ENCODE data around the gene PDE10A.
"Not testable (repeated sequence)": the region's sequence is repeated elsewhere in the genome, so short reads cannot be mapped to it uniquely, and the experiment has no call there.

The PDE10A gene

DNA sequence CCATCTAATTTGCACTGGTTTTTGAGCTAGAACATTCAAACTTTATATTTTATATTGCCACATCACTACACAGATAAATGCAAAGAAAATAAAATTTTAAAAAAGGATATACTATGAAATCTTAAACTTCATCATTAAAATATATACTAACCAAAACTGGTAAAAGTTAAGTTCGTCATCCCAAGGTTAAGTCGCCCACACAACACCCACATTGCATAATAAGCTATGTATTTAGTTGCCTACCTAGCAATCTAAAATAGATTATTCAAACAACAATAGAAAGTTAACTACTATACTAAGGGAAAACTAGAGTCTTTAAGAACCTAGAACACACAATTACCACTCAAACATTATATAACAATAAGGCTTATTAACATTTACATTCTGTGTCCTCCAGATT is 24.5 kb downstream of the PDE10A start:
- Histone ChIP-seq H3K36me3 (replicated peaks) (no peaks in the 10 kb centered on the region), H3K4me3 (no peak overlapping the region), H3K4me1 (peaks cover 33% of the 10 kb centered on the region), H3K9me3 (no peaks in the 10 kb centered on the region), H3K27me3 (ENCODE audit: low read depth) (no peaks in the 10 kb centered on the region)
- DNase-seq (ENCODE audit: low spot score in 2 of 2) = peak in 1 of 2 experiments; percentile 78
- in situ Hi-C loops (cut with MboI; ENCODE audit: low sequenced_read_pairs) = no loop called here

DNA sequence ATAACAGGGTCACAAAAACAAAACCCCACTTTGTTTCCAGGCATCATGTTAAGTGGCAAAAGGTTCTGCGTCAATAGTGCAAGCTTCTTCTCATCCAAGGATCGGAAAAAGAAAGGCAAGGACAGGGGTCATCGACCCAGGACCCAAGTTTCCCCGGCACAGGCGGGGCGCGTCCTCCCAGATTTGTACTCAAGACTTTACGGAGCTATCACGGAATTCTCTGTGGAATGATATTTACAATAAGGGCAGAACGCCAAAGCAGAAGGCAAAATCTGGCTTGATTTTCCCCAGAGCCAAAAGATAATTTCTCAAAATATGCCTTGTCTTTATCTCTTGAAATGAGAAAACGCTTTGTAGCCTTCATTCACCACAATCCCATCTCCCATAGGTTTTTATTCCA is 25.5 kb downstream of the PDE10A start:
- Histone ChIP-seq H3K27me3 (ENCODE audit: low read depth) (no peaks in the 10 kb centered on the region), H3K4me3 (no peak overlapping the region), H3K4me1 (peaks cover 31% of the 10 kb centered on the region), H3K36me3 (replicated peaks) (no peaks in the 10 kb centered on the region), H3K9me3 (no peaks in the 10 kb centered on the region)
- in situ Hi-C loops (cut with MboI; ENCODE audit: low sequenced_read_pairs) = no loop called here
- no peak for DNase-seq (ENCODE audit: low spot score in 2 of 2)

DNA sequence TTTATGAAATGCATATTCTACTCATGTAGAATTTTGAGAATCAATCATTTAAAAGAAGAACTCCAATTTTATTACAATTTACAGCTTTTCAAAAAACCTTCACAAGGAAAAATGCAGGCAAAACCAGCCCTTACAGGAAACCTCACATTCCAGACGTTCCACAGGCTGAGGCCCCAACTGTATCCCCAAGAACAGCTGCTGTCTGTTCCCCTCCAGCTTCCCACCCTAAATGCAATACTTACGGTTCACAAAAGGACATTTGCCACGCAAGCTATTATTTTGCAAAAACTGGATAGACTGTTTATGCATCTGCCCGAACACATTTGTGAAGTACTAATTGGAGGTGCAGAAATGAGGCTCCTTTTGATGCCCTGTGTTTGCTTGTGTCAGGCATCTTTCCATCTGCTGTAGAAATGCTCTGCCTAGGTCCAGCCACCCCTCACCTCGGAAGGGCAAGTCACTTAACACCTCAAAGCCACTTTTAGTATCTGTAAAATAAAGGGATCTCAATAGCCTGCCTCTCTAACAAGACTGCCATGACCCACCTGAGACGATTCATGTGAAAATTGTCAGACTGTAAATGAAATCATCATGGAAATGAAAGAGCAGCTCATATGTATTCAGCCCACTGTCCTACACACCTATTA is 26.5 kb downstream of the PDE10A start:
- in situ Hi-C loops (cut with MboI; ENCODE audit: low sequenced_read_pairs) = no loop called here
- Histone ChIP-seq H3K4me1 (peaks cover 31% of the 10 kb centered on the region), H3K9me3 (no peaks in the 10 kb centered on the region), H3K4me3 (no peak overlapping the region), H3K27me3 (ENCODE audit: low read depth) (no peaks in the 10 kb centered on the region), H3K36me3 (replicated peaks) (no peaks in the 10 kb centered on the region)
- peak in 1 of 2 experiments; percentile 39 for DNase-seq (ENCODE audit: low spot score in 2 of 2)

DNA sequence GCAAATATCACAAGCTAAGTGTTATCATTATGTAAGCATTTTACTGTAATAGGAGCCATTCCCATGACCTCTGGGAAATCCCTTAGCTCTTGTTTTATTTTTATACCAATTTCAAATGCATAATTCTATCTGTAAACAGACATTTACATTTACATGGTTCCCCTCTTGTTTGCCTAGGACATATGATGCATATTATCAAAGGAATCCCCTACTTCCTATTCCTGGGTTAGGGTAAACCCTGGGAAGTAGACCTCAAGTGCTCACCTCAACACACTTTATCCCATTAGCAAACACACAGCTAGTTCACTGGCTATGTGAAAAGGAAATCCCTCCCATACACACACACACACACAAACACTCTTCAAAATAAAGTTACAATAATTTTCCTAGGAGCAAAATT is 27.1 kb downstream of the PDE10A start:
- peak in 1 of 2 experiments; percentile 16 for DNase-seq (ENCODE audit: low spot score in 2 of 2)
- peaks cover 31% of the 10 kb centered on the region for H3K4me1 ChIP-seq
- H3K27me3 ChIP-seq (ENCODE audit: low read depth) = no peaks in the 10 kb centered on the region
- no peak overlapping the region for H3K4me3 ChIP-seq
- no peaks in the 10 kb centered on the region for H3K36me3 ChIP-seq (replicated peaks)
- in situ Hi-C loops (cut with MboI; ENCODE audit: low sequenced_read_pairs) = no loop called here
- H3K9me3 ChIP-seq = no peaks in the 10 kb centered on the region

DNA sequence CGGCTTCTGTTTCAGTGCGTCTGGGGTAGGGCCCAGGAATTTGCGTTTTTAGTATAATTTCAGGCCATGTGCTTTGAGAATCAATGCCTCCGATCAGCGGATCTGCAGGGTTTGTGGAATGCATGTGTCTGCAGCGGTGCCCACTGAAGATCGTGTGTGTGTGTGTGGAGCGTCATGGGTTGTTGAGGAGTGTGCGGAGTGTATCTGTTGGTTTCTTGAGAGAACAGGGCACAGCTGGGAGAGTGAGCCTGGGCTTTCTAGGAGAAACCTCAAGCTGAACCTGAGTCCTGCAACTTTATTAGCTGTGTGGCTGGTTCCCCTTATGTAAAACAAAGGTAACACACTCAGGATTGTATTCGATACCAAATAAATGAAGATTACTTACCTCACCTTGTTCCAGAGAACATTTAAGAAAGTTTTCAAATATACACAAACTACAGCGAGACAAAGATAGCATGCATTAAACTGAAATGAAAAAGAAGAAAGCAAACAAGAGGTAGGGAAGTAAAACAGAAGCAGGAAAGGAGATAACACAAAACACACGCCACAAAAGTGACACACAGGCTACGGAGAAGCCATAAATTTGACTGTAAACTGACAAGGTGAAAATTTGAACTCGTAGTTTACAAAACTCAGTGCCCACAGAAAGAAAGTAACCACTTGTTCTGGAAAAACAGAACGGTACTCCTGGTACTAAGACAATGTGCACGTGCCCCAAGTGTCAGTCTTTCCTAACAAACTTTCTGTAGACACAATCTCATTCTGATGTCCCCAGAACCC is 28.8 kb downstream of the PDE10A start:
- no peaks in the 10 kb centered on the region for H3K9me3 ChIP-seq
- H3K4me3 ChIP-seq = no peak overlapping the region
- no peaks in the 10 kb centered on the region for H3K27me3 ChIP-seq (ENCODE audit: low read depth)
- in situ Hi-C loops (cut with MboI; ENCODE audit: low sequenced_read_pairs) = no loop called here
- no peaks in the 10 kb centered on the region for H3K36me3 ChIP-seq (replicated peaks)
- H3K4me1 ChIP-seq = peaks cover 31% of the 10 kb centered on the region
- no peak for DNase-seq (ENCODE audit: low spot score in 2 of 2)

DNA sequence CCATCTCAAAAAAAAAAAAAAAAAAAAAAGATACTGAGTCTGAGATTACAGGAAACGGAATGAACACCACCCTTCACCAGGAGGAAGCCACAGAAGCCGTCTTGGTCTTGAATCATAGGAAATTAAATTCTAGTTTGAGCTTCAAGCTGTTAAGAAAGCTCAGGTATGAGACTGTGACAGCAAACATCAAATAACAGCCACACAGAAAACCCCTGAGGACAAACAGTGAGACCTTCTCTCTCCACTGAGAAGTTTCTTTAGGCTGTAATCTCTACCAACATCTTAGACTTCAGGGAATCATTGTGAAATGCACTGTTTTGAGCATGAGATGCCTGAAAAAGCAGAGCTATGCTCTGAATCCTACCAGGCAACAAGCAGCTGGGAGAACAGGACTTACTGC is 30.8 kb downstream of the PDE10A start:
- H3K4me3 ChIP-seq = no peak overlapping the region
- no peaks in the 10 kb centered on the region for H3K36me3 ChIP-seq (replicated peaks)
- no peaks in the 10 kb centered on the region for H3K9me3 ChIP-seq
- H3K4me1 ChIP-seq = peaks cover 14% of the 10 kb centered on the region
- DNase-seq (ENCODE audit: low spot score in 2 of 2) = no peak
- in situ Hi-C loops (cut with MboI; ENCODE audit: low sequenced_read_pairs) = no loop called here
- H3K27me3 ChIP-seq (ENCODE audit: low read depth) = no peaks in the 10 kb centered on the region

DNA sequence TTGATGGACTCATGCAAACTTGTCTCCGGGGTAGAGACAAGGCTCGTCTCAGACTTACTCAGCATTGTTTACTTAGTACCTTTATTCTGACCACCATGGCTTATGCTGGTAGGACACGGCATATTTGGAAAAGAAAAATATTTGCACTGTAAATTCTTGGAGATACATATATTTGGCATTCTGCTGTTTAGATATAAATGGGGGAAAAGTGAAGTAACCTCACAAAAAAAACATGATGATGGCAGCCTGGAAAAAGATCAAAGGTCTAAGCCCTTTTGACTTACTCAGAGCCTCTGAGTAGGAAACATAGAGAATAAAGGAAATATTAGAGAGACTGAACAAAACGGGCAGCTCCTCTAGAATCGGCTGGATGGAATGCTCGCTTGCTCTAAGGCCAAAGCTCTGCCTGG is 32.5 kb downstream of the PDE10A start:
- no peaks in the 10 kb centered on the region for H3K27me3 ChIP-seq (ENCODE audit: low read depth)
- no peaks in the 10 kb centered on the region for H3K4me1 ChIP-seq
- no peaks in the 10 kb centered on the region for H3K9me3 ChIP-seq
- no peaks in the 10 kb centered on the region for H3K36me3 ChIP-seq (replicated peaks)
- no peak overlapping the region for H3K4me3 ChIP-seq
- DNase-seq (ENCODE audit: low spot score in 2 of 2) = no peak
- in situ Hi-C loops (cut with MboI; ENCODE audit: low sequenced_read_pairs) = no loop called here

DNA sequence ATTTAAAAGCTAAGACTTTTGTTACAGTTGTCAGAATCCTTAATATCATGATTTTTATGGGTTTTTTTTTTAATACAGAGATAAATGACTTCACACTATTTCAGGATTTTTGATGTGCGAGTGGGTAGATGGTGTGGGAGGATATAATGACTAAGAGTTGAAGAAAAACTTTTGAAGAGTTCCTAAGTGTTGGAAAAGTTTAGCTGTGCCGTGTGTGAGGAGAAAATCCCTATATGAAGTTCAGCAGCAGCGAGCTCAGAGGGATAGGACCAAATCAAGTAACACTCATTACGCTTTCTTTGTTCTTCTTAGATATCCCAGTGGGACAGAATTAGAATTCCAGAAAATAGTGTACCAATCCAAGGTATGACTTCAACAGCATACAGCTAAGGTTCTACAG is 34.1 kb downstream of the PDE10A start:
- Histone ChIP-seq H3K4me1 (no peaks in the 10 kb centered on the region), H3K9me3 (no peaks in the 10 kb centered on the region), H3K4me3 (no peak overlapping the region), H3K36me3 (replicated peaks) (no peaks in the 10 kb centered on the region), H3K27me3 (ENCODE audit: low read depth) (no peaks in the 10 kb centered on the region)
- DNase-seq (ENCODE audit: low spot score in 2 of 2) = no peak
- in situ Hi-C loops (cut with MboI; ENCODE audit: low sequenced_read_pairs) = no loop called here

DNA sequence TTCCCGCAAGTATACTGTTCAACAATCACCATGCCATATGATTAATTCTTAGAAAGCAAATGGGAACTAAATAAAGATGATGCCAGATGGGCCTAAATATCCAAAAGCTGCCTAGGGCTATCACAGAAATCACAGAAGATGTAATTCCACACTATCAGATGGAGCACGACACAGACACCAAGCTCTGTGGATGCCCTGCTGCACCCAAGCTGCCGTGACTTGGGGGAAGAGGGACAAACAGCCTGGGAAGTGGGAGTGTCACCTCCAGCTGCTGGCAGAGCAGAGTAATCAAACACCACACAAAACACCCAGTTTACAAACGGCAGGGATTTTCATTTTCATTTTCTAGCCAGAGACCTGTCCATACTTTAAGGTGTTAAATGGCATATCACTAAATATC is 35.7 kb downstream of the PDE10A start:
- in situ Hi-C loops (cut with MboI; ENCODE audit: low sequenced_read_pairs) = no loop called here
- Histone ChIP-seq H3K27me3 (ENCODE audit: low read depth) (no peaks in the 10 kb centered on the region), H3K9me3 (no peaks in the 10 kb centered on the region), H3K36me3 (replicated peaks) (no peaks in the 10 kb centered on the region), H3K4me3 (no peak overlapping the region), H3K4me1 (no peaks in the 10 kb centered on the region)
- no peak for DNase-seq (ENCODE audit: low spot score in 2 of 2)

DNA sequence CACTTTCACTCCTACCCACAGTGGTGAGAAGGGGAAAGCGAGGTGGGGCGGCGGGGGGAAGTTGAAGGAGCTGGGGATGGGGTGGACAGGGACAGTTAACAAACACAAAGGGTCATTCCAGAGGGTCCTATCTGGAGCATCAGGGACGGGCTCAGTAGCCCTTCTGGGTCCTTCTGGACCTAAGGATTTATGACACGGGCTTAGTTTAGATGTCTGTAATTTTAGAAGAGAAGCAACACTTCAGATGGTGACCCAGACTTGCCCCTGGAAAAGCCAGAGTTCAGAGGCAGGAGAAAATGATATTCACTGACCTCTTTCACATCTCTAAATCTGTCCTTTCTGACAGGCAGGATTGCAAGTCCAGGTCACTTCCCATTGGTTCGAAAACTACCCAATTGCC is 36.3 kb downstream of the PDE10A start:
- in situ Hi-C loops (cut with MboI; ENCODE audit: low sequenced_read_pairs) = no loop called here
- H3K27me3 ChIP-seq (ENCODE audit: low read depth) = no peaks in the 10 kb centered on the region

DNA sequence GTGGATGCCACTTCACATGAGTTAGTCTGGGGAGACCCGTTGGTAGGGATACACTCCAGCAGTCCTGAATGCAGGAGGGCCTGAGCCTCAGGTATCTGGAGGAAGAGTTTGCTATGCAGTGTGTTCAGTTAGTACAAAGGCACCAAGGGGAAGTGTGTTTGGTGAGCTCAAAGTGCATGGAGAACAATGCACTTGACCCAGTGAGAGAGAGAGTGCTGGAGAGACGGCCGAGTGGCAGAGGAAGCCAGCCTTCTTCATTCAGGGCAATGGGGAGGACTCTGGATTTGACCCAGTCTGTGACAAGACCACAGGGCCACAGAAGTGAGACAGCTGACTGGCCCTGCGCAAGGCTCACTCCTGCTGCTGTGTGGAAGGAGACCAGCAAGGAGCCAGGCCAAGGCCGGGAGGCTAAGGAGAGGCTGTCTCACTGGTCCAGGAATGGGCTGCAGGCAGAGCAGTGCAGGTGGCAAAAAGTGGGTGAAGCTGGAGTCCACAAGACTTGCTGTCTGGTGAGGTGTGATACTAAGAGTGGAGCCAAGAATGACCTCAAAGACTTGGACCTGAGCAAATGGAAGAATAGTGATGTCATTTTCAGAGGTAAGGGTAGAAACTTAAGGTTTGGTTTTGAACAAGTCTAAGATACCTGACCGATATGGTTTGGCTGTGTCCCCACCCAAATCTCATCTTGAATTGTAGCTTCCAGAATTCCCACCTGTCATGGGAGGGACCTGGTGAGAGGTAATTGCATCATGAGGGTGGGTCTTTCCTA is 38.0 kb downstream of the PDE10A start:
- Histone ChIP-seq H3K36me3 (replicated peaks) (no peaks in the 10 kb centered on the region), H3K4me3 (no peak overlapping the region), H3K27me3 (ENCODE audit: low read depth) (no peaks in the 10 kb centered on the region), H3K4me1 (no peaks in the 10 kb centered on the region), H3K9me3 (no peaks in the 10 kb centered on the region)
- DNase-seq (ENCODE audit: low spot score in 2 of 2) = no peak
- in situ Hi-C loops (cut with MboI; ENCODE audit: low sequenced_read_pairs) = no loop called here

More for the DNA sequence above, 36.3 kb downstream of the PDE10A start:
- no peak for DNase-seq (ENCODE audit: low spot score in 2 of 2)
- Histone ChIP-seq H3K9me3 (no peaks in the 10 kb centered on the region), H3K4me1 (no peaks in the 10 kb centered on the region), H3K4me3 (no peak overlapping the region), H3K36me3 (replicated peaks) (no peaks in the 10 kb centered on the region)

DNA sequence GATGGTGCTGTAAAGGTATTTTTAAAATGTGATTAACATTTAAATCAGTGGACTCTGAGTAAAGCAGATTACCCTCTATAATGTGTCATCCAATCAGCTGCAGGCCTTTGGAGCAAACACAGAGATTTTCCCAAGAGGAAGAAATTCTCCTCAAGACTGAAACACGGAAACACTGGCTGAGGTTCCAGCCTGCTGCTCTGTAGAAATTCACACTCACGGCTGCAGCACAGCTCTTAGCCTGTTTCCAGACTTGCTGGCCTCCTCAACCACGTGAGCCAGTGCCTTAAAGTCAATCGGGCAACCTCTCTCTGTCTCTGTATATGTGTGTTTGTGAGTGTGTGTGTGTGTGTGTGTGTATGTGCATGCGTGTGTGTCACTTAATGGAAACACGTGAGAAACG is 41.1 kb downstream of the PDE10A start:
- Histone ChIP-seq H3K9me3 (no peaks in the 10 kb centered on the region; the same call in 1 of the 2 replicates), H3K4me3 (no peak overlapping the region), H3K27me3 (ENCODE audit: low read depth) (no peaks in the 10 kb centered on the region), H3K36me3 (replicated peaks) (no peaks in the 10 kb centered on the region), H3K4me1 (no peaks in the 10 kb centered on the region)
- in situ Hi-C loops (cut with MboI; ENCODE audit: low sequenced_read_pairs) = no loop called here
- no peak for DNase-seq (ENCODE audit: low spot score in 2 of 2)

DNA sequence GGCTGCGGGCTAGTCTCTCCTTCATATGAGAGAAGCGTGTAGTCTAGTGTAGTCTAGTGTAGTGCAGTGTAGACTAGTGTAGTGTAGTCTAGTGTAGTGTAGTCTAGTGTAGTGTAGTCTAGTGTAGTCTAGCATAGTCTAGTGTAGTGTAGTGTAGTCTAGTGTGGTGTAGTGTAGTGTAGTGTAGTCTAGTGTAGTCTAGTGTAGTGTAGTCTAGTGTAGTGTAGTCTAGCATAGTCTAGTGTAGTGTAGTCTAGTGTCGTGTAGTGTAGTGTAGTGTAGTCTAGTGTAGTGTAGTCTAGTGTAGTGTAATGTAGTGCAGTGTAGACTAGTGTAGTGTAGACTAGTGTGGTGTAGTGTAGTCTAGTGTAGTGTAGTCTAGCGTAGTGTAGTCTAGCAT is 44.1 kb downstream of the PDE10A start:
- in situ Hi-C loops (cut with MboI; ENCODE audit: low sequenced_read_pairs); H3K36me3 ChIP-seq (replicated peaks); H3K9me3 ChIP-seq; H3K4me3 ChIP-seq; H3K4me1 ChIP-seq; H3K27me3 ChIP-seq (ENCODE audit: low read depth); DNase-seq (ENCODE audit: low spot score in 2 of 2): not testable (repeated sequence)

DNA sequence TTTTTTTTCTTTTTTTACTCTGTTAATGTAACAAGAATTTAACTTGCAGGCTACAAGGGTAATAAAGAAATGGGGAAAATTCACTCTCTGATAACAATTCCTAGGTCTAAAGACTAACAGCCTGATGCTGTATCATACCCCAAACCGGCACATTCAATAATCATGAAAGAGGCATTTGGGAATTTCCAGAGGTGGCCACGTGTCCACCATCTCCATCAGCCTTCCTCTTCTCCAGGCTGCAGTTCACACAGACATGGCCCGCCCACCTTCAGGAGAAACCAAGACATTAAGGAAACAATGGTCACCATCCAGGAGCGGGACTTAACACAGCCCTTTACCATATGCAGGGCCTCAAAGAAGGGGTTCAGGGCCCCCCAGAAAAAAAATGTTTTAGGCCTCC is 44.8 kb downstream of the PDE10A start:
- H3K4me3 ChIP-seq = no peak overlapping the region
- in situ Hi-C loops (cut with MboI; ENCODE audit: low sequenced_read_pairs) = no loop called here
- no peak for DNase-seq (ENCODE audit: low spot score in 2 of 2)

More for the DNA sequence above, 44.8 kb downstream of the PDE10A start:
- no peaks in the 10 kb centered on the region for H3K36me3 ChIP-seq (replicated peaks)
- H3K9me3 ChIP-seq = no peaks in the 10 kb centered on the region; the same call in 1 of the 2 replicates
- H3K4me1 ChIP-seq = no peaks in the 10 kb centered on the region
- no peaks in the 10 kb centered on the region for H3K27me3 ChIP-seq (ENCODE audit: low read depth)

All from HAP-1 (cell line).